ENCODE data around the gene RMND5B.
A peak's percentile ranks its signal among the peaks of the same experiment; 100 is the strongest.
"Not testable (repeated sequence)": the region's sequence is repeated elsewhere in the genome, so short reads cannot be mapped to it uniquely, and the experiment has no call there.

The RMND5B gene, protein sequence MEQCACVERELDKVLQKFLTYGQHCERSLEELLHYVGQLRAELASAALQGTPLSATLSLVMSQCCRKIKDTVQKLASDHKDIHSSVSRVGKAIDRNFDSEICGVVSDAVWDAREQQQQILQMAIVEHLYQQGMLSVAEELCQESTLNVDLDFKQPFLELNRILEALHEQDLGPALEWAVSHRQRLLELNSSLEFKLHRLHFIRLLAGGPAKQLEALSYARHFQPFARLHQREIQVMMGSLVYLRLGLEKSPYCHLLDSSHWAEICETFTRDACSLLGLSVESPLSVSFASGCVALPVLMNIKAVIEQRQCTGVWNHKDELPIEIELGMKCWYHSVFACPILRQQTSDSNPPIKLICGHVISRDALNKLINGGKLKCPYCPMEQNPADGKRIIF

DNA sequence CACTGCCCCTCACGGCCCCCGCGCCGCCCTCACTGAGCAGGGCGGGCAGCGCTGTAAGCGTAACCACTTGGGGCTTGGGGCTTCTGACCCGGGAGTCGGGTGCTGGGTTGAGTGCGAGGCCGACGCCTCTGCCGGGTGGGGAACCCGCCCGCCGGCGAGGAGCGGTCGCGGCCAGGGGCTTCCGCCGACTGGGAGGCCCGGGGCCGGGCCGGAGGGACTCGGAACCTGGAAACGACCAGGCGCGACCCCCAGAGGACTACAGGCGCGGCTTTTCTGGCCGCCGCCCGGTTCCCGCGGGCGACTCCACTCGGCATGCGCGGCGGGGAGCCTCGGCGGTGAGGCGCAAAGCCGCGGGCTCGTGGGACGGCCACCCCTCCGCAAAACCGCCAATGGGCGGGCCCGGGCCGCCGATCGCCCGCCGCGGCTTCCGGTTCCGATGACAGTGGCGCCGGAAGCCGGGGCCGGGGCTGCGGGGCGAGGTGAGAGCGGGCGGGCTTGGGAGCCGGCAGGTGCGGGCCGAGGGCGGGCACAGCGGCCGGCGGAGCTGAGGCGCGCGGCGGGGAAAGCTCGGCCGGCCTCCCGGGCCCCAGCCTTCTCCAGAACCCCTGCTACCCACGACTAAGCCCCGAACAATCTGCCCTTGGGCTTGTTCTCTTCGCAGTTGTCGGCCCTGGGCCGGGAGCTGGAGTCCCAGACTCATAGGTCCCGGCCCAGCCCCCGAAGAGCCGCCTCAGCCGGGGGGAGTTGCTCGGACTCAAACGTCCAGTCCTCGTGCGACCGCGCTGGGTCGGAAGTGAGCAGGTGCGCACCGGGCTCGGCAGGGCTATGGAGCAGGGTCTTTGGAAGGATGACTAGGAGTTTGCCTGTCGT is at the start of gene RMND5B:
TSS of gene RMND5B (plus strand) at position 439 of the 870 bp plus-strand sequence. CDS start 7,106 bp downstream, outside the sequence.
- peak; percentile 72 for DNase-seq (ENCODE audit: low read depth)

DNA sequence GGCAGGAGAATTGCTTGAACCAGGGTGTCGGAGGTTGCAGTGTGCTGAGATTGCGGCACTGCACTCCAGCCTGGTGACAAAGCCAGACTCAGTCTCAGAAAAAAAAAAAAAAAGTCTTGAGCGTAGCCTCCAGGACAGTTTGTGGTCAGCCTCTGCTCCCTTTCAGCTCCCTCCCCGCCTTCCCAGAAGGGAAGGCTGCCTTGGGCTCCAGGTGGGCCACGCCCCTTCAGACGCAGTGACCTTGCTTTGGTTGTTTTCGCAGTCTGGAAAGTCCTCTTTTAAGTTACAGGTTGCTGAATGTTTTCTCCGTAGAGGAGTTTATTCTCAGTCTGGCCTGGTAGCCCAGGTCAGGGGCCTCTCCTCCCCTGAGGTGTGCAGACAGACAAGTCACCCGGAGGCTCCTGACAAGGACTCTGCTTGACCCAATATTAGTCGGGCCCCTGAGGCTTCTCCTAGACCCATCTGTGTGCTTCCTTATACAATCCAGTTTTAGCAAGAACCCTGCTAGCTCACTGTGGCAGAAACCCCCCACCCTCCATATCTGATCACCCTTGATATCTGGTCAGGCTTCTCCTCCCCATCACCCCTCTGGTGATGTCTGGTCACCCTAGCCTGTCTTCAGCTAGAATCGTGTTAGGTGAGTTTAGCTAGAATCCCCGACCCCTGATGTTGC is 49.1 kb upstream of the RMND5B start:
- no peak for DNase-seq (ENCODE audit: low read depth)

DNA sequence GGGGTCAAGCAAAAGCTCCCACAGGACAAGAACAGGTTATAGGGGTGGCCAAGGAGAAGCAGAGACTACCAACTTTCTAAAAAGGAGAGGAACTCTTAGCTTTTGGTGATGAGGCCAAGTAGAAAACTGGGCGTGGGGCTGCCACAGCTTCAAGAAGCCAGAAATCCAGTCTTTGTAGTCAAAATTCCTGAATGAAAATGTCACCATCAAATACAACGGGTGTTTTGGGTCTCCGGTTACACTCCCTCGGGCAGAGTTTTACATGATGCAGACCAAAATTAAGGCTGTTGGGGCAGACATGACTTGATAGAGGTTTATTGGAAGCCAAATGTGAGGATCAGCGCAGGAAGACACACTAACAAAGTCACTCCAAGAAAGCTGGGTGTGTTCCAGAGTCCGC is 46.9 kb upstream of the RMND5B start:
- no peak for DNase-seq (ENCODE audit: low read depth)

DNA sequence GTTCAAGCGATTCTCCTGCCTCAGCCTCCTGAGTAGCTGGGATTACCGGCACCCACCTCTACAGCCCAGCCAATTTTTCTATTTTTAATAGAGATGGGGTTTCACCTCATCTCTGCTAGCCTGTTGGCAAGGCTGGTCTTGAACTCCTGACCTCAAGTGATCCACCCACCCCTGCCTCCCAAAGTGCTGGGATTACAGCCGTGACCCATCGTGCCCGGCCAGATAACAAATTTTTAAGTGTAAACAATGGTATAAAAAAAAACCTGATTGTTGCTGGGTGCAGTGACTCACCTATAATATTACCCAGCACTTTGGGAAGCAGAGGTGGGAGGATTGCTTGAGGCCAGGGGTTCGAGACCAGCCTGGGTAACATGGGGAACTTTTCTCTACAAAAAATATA is 45.5 kb upstream of the RMND5B start:
- no peak for DNase-seq (ENCODE audit: low read depth)

DNA sequence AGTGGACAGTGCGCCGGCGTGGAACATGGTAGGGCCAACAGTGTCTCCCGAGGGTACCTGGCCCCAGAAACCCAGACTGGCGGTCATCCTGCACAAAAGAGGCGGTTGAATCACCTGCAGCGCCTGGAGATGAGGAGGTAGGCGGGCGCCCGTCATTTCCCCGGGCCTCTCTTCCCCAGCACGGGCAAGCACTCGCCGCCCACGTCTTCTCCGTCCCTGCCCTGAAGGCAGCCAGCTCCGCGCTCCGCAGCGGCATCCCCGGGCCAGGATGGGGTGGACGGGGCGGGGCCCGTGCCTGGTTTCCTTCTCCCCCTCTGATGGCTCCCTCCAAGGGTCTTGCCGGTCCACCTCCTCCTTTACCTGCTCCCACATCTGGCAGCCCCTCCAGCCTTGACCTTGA is 44.5 kb upstream of the RMND5B start:
- DNase-seq (ENCODE audit: low read depth) = no peak

DNA sequence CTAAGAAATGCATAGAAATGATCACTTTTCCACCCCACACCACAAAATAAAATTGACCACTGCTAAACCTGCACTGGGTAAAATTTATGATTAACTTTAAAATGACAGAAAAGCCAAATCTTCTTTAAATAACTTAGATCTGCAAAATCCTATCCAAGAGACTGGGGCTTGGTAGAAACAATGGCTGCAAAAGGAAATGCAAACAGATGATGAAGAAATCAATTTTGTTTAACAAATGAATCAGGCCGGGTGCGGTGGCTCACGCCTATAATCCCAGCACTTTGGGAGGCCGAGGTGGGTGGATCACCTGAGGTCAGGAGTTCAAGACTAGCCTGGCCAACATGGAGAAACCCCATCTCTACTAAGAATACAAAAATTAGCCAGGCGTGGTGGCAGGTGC is 43.6 kb upstream of the RMND5B start:
- DNase-seq (ENCODE audit: low read depth) = not testable (repeated sequence)

DNA sequence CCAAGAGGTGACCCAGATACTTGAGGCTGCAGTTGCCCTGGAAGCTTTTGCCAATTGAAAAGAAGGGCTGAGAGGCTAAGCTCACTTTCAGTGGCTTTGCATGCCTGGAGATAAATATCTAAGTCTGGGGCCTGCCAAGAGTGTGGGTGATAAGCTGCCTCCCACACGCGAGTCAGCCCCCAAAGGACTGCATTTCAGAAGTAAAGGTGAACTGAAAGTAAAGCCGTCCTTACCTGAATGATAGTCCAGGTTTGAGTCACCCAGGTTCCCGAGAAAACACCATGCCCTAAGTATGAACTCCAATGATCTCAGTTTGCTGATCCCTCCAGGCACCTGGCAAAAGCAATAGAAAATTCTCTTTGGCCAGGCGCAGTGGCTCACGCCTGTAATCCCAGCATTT is 40.0 kb upstream of the RMND5B start:
- no peak for DNase-seq (ENCODE audit: low read depth)

DNA sequence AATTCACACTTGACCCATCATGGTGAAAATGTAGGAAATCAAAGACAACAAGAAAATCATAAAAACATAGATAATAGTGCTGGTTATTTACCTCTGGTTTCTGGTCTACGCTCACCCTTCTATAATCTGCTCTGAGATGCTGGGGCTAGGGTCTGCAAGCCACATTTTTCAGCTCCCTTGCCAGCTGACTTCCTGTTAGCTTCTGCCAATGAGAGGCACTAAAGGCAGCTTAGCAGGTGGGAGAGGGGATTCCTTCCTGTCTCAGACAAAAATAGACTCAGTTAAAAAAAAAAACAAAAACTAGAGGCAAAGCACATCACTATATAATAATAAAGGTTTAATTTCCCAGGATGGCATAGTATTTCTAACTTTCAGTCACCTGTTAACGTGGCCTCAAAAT is 37.7 kb upstream of the RMND5B start:
- no peak for DNase-seq (ENCODE audit: low read depth)

DNA sequence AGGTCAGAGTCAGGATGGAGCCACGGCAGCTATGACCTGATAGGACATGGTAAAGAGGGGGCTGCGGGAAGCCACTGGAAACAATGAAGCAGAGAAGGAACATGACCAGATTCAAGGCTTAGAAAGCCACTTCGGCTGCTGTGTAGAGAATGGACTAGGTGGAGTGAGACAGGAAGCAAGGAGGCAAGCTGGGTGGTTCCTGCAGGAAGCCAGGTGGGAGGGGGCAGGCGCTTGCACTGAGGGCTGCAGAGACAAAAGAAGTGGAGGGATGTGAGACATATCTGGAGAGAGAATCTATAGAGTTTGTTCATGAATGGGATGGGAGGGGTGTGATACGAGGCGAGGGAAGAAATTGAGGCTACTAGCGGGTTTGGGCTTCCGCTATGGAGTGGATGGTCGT is 36.5 kb upstream of the RMND5B start:
- DNase-seq (ENCODE audit: low read depth) = no peak

DNA sequence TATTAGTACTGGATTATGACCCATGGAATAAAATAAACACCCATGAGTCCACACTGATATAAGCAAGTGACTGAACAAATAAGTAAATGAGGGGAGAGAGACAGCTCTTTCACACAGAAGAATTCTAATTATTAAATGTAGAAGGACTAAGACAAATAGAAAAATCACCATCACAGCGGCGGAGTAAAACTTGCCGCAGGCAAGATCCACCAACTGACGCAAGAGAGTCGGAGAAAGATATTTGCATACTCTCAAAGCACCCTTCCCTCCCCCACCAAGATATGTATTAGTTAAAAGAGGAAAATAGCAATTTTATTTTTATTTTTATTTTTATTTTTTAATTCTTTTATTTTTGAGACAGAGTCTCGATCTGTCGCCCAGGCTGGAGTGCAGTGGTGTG is 32.1 kb upstream of the RMND5B start:
- DNase-seq (ENCODE audit: low read depth) = no peak

DNA sequence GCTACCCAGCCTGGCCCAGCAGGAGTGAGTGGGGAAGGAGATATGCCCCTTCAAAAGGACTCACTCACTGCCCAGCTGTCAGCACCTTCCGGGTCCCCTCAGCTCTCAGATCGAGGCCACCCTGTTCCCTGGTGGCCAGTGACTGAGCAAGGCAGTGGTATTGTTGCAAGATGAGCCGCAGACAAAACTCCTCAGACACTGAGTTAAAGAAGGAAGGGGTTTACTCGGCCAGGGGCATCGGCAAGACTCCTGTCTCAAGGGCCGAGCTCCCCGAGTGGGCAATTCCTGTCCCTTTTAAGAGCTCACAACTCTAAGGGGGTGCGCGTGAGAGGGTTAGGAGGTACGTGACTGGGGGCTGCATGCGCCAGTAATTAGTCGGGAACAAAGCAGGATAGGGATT is 27.2 kb upstream of the RMND5B start:
- no peak for DNase-seq (ENCODE audit: low read depth)

DNA sequence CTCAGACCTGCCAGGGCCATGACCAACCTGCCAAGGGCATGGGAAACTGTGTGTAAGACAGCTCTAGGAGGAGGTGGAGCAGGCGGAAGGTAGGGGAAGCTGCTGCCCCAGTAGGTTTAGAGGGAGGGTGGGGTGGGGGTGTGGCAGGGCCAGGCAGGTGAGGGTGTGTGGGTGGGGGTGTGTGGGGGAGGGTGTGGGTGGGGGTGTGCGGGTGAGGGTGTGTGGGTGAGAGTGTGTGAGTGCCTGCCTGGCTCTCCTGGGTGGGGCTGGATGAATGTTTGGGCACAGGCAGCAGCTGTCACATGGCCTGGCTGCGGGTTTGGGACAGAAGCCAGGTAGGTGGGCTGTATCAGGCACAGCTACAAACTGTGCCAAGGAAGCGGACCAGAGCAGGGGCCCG is 26.3 kb upstream of the RMND5B start:
- DNase-seq (ENCODE audit: low read depth) = no peak

DNA sequence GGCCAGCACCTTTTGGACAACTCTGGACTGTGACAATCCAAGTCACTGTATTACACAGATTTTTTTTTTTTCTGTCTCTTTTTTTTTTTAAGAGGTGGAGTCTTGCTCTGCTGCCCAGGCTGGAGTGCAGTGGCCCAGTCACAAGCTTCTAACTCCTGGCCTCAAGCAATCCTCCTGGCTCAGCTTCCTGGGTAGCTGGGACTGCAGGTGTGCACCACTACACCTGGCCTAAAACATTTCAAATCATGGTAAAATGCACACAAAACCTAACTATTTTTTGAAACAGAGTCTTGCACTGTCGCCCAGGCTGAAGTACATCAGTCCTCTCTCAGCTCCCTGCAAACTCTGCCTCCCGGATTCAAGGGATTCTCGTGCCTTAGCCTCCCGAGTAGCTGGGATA is 24.7 kb upstream of the RMND5B start:
- no peak for DNase-seq (ENCODE audit: low read depth)

DNA sequence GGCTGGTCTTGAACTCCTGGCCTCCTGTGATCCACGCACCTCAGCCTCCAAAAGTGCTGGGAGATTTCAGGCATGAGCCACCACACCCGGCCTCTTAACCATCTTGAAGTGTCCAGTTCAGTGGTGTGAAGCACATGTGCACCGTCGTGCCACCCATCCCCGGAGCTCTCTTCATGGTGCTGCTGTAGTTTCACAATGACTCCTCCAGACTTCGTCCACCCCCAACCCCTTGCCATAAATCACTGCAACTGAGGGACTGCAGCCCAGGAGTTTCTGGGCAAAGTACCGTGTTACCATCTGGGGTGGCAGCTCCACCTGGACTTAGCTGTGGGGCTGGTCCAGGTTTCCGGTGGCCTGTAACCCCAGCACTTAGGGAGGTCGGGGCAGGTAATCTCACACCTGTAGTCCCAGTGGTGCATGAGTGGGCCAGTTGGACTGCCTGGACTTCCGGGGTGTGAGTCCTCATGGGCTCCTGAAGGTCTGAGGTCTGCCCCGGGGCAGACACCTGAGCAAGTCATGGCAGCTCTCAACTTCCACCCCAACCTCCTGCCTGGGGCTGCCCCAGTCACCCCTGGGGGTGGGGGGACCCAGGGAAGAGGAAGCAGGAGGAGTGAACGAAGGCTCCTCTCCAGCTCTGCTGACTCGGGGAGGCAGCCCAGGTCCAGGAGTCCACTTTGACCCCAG is 24.1 kb upstream of the RMND5B start:
- DNase-seq (ENCODE audit: low read depth) = no peak

DNA sequence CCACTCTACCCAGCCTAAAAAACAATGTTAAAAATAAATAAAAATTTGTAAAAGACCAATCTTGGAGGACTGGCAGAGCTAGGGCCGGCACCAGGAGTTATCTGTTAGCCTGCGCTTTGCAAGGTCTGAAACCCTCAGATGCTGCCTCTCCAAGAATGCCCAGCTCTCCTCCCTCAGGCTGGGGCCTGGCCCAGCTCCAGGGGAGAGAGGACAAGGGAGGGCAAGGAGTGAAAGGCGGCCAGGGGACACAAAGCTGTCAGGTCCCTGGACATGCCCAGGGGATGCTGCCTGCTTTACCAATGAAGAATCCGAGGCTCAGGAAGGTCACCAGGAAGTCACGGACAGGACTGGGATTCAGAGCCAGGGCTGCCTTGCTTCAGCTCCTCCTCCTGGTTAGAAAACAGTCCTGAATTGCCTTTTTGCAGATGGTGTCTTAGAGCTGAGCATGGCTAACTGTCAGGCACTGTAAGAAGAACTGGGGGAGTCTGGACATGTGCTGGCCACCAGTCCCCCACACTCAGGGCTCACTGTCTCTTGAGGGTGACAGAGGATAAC is 23.0 kb upstream of the RMND5B start:
- DNase-seq (ENCODE audit: low read depth) = no peak

DNA sequence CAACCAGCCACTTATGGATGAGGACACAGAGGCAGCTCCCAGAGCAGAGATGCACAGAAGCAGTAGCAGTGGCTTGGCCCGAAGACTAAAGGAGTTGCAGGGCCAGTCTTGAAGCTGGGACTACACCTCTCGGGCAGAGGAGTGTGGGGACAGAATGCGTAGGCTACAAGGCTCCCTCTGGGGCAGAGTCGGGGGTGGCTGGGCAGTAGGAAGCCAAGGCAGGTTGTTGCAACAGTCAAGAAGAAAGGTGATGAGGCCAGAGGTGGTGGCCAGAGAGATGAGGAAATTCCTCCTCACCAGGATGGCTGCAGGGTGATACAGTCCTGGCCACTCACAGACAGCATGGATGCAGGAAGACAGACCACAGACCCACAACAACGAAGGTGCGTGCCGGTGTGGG is 22.4 kb upstream of the RMND5B start:
- DNase-seq (ENCODE audit: low read depth) = no peak

DNA sequence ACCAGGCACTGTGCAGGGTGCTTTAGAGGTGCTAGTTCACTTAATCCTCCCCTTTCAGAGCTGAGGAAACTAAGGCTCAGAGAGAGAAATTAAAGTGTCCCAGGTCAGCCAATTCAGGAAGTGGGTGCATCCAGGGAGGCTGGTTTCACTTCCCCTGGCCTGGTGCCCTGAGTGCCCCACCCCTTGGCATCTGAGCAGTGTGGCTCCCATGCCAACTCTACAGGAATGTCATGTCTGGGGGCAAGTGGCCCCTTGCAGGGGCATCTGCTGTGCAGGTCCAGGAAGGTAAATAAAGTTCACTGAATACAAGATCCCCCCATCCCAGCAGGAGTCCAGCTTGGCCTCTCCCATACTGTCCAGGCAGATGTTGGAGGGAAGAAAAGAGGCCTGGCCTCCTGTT is 21.8 kb upstream of the RMND5B start:
- DNase-seq (ENCODE audit: low read depth) = no peak

DNA sequence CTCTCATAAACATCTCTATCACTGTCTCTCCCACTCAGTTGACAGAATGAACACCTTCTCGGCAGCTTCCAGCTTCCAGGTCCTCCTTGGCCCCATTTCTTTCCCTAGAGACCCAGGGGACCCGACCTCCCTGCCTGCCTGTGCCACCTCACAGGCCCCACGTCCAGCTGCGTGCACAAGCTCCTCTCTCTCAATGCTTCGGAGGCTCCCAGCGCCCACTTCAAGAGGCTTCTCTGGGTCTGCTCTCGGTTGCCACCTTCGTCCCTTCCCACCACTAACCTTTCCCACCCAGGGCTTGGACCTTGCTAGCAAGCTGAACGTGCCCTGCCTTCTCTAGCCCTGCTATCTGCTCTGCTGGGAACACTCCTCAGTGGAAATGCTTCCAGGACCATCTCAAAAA is 20.3 kb upstream of the RMND5B start:
- no peak for DNase-seq (ENCODE audit: low read depth)

DNA sequence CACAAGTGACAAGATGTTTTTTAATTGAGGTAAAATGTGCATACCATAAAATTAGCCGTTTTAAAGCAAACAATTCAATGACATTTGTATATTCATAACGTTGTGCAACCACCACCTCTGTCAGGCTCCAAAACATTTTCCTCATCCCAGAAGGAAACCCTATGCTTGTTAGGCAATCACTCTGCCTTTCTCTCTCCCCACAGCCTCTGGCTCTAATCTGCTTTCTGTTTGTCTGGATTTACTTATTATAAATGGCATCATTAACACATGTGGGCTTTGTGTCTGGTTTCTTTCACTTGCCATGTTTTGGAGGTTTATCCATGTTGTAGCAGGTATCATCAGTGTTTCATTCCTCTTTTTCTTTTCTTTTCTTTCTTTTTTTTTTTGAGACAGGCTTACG is 18.9 kb upstream of the RMND5B start:
- no peak for DNase-seq (ENCODE audit: low read depth)

DNA sequence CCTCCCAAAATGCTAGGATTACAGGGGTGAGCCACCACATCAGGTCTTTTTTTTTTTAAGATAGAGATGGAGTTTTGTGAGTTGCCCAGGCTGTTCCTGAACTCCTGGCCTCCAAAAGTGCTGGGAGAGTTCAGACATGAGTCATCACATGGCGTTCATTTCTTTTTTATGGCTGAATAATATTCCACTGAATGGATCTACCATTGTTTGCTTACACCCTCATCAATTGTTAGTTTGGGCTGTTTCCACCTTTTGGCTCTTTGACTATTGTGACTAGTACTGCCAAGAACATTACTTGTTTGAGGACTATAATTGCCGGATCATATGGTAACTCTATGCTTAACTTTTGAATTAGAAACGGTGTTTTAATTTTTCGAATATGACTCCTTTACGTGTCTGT is 18.3 kb upstream of the RMND5B start:
- no peak for DNase-seq (ENCODE audit: low read depth)

DNA sequence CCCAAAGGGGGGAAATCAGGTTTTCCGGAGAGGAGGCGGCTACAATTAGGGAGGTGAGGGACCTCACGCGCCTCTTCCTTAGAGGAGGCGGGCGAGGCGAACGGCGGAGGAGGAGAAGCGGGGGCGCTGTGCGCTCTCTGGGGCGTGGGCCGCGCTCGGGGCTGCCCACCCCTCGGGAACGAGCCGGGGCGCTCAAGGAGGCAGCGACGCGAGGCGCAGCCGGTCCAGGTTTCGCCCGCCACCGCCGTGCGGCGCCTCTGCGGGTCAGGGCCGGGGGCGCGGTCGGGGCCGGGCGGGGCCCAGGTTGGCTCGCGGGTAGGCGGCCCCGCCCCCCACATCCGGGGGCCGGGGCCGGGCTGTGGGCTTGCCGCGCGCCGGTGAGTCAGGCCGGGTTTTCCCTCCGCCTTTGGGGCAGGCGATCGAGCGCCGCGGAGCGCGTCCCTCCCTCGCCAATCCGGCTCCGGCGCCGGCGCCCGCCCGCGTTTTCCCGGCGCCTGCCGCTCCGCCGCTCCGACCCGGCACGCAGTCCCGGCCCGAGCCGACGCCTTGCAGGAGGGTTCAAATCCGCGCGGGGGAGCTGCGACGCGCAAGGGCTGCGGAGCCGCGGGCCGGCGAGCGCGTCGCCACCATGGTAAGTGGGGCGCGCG is 17.6 kb upstream of the RMND5B start, which contains the start of gene N4BP3:
TSS of gene N4BP3 (plus strand) at position 392 of the 647 bp plus-strand sequence. CDS start 6,052 bp downstream, outside the sequence.
- peak; percentile 71 for DNase-seq (ENCODE audit: low read depth)
